Panc1 (cell line): Measurements from ENCODE around the gene SDK1. TPM values are rescaled to one million over a fixed set of nuclear protein-coding genes. Genes with fewer than 3 reads are reported as not detected.

ENCODE experiments used
- ATAC-seq: fragments of 200-7000 bp; cut with Tn5 transposase; 2 replicates; pipeline ENCODE4 v1.9.1; 2020; ENCODE audit warnings: mild to moderate bottlenecking, moderate library complexity
- BruUV-seq: library from RNA; stranded (reverse); fragments of 400-500 nt; replicated peaks from 2 replicates; lab custom pipeline; 2021; lab: Mats Ljungman, UMichigan
- CTCF ChIA-PET: fragments of 300-600 bp; sonication (Branson Sonifier 250); formaldehyde crosslinking; loops from one replicate; lab custom pipeline; 2022; ENCODE audit warnings: antibody characterized with exemption; lab: Charles Lee
- POLR2A ChIA-PET: fragments of 300-600 bp; sonication (Branson Sonifier 250); formaldehyde crosslinking; loops from one replicate; lab custom pipeline; 2022; ENCODE audit warnings: antibody characterized with exemption; lab: Charles Lee
- DNase-seq: peaks from one replicate; pipeline ENCODE4 v3.0.0-alpha.2; 2010; ENCODE audit warnings: low read depth, low spot score
- H3K27ac ChIP-seq: 2 replicates; pipeline ENCODE4 v1.5.1; 2011; ENCODE audit warnings: mild to moderate bottlenecking, low read length, inconsistent platforms
- H3K27me3 ChIP-seq: fragments of 200-500 bp; sonication (Bioruptor generic); 2 replicates; pipeline ENCODE4 v1.6.0; 2014; ENCODE audit warnings: low read length, inconsistent platforms; ENCODE audit not compliant: control insufficient read depth, insufficient read depth
- H3K36me3 ChIP-seq: fragments of 200-500 bp; sonication (Bioruptor generic); 2 replicates; pipeline ENCODE4 v1.5.1; 2014; ENCODE audit warnings: inconsistent platforms, mild to moderate bottlenecking, low read length, moderate library complexity; ENCODE audit not compliant: control insufficient read depth, insufficient read depth
- H3K4me1 ChIP-seq: 2 replicates; pipeline ENCODE4 v1.5.1; 2011; ENCODE audit warnings: inconsistent platforms, mild to moderate bottlenecking, low read length, moderate library complexity; ENCODE audit not compliant: control insufficient read depth, insufficient read depth
- H3K4me3 ChIP-seq, 2 experiments: 2 replicates each; pipeline ENCODE4 v1.5.1; 2011 to 2012; ENCODE audit warnings: low read depth in 2 of 2, low read length in 2 of 2, mild to moderate bottlenecking in 2 of 2, inconsistent platforms in 1 of 2, moderate library complexity in 1 of 2
- H3K9me3 ChIP-seq: fragments of 200-500 bp; sonication (Bioruptor generic); 2 replicates; pipeline ENCODE4 v1.5.1; 2014; ENCODE audit warnings: low read depth, mild to moderate bottlenecking, inconsistent platforms, low read length, moderate library complexity; ENCODE audit not compliant: control insufficient read depth, insufficient read depth
- POLR2AphosphoS5 ChIP-seq: IDR thresholded peaks from 2 replicates; pipeline ENCODE4 v1.6.1; 2012; ENCODE audit warnings: mild to moderate bottlenecking, low read depth, low read length, moderate library complexity
- SIN3A ChIP-seq: IDR thresholded peaks from 2 replicates; pipeline ENCODE4 v1.6.1; 2012; ENCODE audit warnings: low read depth, mild to moderate bottlenecking, low read length, moderate library complexity, borderline replicate concordance; ENCODE audit not compliant: insufficient read depth
- TCF7L2 ChIP-seq: IDR thresholded peaks from 2 replicates; pipeline ENCODE4 v1.6.1; 2011; ENCODE audit warnings: mild to moderate bottlenecking, low read depth, low read length, inconsistent platforms
- in situ Hi-C: cut with HindIII; loops from 2 replicates; pipeline ENCODE4 v1.10.0; 2016; ENCODE audit warnings: low sequenced_read_pairs, low pct_unique_long_range_greater_than_20kb
- intact Hi-C: fragments of 100-400 bp; cut with micrococcal nuclease; formaldehyde crosslinking; loops from one replicate; pipeline ENCODE4 v1.10.0; 2022; ENCODE audit not compliant: unreplicated experiment
- total RNA-seq: library from RNA; stranded (reverse); gene quantifications from one replicate; pipeline ENCODE4 v1.2.1, GENCODE V29; 2021; ENCODE audit not compliant: unreplicated experiment
- TF ChIP-seq, protein P1 (sequence below): fragments of 450-650 bp; IDR thresholded peaks from 2 replicates; pipeline ENCODE4 v1.5.1; 2017; ENCODE audit warnings: mild to moderate bottlenecking
- TF ChIP-seq, protein P2 (sequence below), 2 experiments: IDR thresholded peaks; 2 replicates each; pipeline ENCODE4 v1.6.1; 2011 to 2012; ENCODE audit warnings: low read depth in 2 of 2, control low read depth in 1 of 2, low read length in 1 of 2, mild to moderate bottlenecking in 1 of 2, moderate library complexity in 1 of 2; ENCODE audit not compliant: insufficient read depth in 1 of 2

SDK1 gene
- total RNA-seq, 1 experiment from 2014 or later: 47.4 TPM

GRCh38 chr7:4140933-4141332 is 839.9 kb downstream of the SDK1 start:
- CTCF ChIA-PET: no interaction called here
- H3K4me3 ChIP-seq: no peak overlapping the region
- POLR2A ChIA-PET: no interaction called here
- ATAC-seq (no peak), DNase-seq (no peak)
- intact Hi-C loops: no loop called here
- BruUV-seq: no TSS peak
- in situ Hi-C loops: no loop called here
- TF ChIP-seq SIN3A (no peak), TCF7L2 (no peak), POLR2AphosphoS5 (no peak)
- TF ChIP-seq, protein P1, sequence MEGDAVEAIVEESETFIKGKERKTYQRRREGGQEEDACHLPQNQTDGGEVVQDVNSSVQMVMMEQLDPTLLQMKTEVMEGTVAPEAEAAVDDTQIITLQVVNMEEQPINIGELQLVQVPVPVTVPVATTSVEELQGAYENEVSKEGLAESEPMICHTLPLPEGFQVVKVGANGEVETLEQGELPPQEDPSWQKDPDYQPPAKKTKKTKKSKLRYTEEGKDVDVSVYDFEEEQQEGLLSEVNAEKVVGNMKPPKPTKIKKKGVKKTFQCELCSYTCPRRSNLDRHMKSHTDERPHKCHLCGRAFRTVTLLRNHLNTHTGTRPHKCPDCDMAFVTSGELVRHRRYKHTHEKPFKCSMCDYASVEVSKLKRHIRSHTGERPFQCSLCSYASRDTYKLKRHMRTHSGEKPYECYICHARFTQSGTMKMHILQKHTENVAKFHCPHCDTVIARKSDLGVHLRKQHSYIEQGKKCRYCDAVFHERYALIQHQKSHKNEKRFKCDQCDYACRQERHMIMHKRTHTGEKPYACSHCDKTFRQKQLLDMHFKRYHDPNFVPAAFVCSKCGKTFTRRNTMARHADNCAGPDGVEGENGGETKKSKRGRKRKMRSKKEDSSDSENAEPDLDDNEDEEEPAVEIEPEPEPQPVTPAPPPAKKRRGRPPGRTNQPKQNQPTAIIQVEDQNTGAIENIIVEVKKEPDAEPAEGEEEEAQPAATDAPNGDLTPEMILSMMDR: no peak
- no peaks in the 10 kb centered on the region for H3K4me1 ChIP-seq
- no peak overlapping the region for H3K27ac ChIP-seq
- H3K9me3 ChIP-seq: no peaks in the 10 kb centered on the region
- H3K36me3 ChIP-seq: no peaks in the 10 kb centered on the region
- H3K27me3 ChIP-seq: no peaks in the 10 kb centered on the region

DNA sequence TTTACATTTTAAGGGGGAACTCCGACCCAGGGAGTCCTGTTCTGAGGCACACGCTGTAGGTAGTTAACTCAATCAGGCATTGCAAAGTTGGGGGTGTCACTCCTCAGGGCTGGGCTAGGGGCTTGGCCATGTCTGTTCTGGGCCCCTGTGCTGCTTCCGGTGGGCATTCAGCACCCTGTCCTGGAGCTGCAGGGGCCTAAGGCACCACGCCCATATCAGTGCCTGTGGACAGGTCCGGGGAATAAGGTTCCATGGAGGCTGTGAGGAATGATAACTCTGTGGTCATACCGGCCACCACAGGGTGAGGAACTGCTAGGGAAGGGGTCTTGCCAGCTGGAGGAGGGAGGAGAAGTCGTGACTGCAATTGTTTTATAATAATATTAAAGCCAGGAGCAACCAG is 842.0 kb downstream of the SDK1 start:
- no peak for DNase-seq
- no peak overlapping the region for H3K27ac ChIP-seq
- no peaks in the 10 kb centered on the region for H3K27me3 ChIP-seq
- TF ChIP-seq, protein P2, sequence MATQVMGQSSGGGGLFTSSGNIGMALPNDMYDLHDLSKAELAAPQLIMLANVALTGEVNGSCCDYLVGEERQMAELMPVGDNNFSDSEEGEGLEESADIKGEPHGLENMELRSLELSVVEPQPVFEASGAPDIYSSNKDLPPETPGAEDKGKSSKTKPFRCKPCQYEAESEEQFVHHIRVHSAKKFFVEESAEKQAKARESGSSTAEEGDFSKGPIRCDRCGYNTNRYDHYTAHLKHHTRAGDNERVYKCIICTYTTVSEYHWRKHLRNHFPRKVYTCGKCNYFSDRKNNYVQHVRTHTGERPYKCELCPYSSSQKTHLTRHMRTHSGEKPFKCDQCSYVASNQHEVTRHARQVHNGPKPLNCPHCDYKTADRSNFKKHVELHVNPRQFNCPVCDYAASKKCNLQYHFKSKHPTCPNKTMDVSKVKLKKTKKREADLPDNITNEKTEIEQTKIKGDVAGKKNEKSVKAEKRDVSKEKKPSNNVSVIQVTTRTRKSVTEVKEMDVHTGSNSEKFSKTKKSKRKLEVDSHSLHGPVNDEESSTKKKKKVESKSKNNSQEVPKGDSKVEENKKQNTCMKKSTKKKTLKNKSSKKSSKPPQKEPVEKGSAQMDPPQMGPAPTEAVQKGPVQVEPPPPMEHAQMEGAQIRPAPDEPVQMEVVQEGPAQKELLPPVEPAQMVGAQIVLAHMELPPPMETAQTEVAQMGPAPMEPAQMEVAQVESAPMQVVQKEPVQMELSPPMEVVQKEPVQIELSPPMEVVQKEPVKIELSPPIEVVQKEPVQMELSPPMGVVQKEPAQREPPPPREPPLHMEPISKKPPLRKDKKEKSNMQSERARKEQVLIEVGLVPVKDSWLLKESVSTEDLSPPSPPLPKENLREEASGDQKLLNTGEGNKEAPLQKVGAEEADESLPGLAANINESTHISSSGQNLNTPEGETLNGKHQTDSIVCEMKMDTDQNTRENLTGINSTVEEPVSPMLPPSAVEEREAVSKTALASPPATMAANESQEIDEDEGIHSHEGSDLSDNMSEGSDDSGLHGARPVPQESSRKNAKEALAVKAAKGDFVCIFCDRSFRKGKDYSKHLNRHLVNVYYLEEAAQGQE (IDR thresholded peaks at IDR 0.05; ENCODE audit: insufficient read depth in 1 of 2, low read depth in 2 of 2, low read length in 1 of 2): no peak
- TF ChIP-seq SIN3A: no peak
- TF ChIP-seq, protein P1: no peak
- TF ChIP-seq TCF7L2: no peak
- TF ChIP-seq POLR2AphosphoS5: no peak
- no peaks in the 10 kb centered on the region for H3K4me1 ChIP-seq
- no peak for ATAC-seq
- CTCF ChIA-PET: no interaction called here
- no TSS peak for BruUV-seq
- H3K9me3 ChIP-seq: no peaks in the 10 kb centered on the region
- intact Hi-C loops (no loop called here), in situ Hi-C loops (no loop called here)
- H3K36me3 ChIP-seq: no peaks in the 10 kb centered on the region
- H3K4me3 ChIP-seq: no peak overlapping the region
- POLR2A ChIA-PET: no interaction called here
